K562 (cell line): ENCODE data around the gene C15orf61.

ENCODE experiments used
- CTCF ChIP-seq, 3 experiments: IDR thresholded peaks in 2 of 3; conservative IDR thresholded peaks in 1 of 3; 2 replicates each; pipeline ENCODE4 v1.5.1; 2011 to 2012; ENCODE audit warnings: low read length in 3 of 3, mild to moderate bottlenecking in 3 of 3, control low read depth in 2 of 3, improper control_type of control experiment in 1 of 3, inconsistent platforms in 1 of 3, low read depth in 1 of 3, mixed read lengths in 1 of 3, moderate library complexity in 1 of 3; ENCODE audit not compliant: insufficient read depth in 2 of 3
- EP300 ChIP-seq: IDR thresholded peaks from 2 replicates; pipeline ENCODE4 v1.6.1; 2012; ENCODE audit warnings: low read length, improper control_type of control experiment
- SMAD3 ChIP-seq: fragments of 450-650 bp; formaldehyde crosslinking; conservative IDR thresholded peaks from 2 replicates; pipeline ENCODE4 v1.4.0; 2020; ENCODE audit warnings: mild to moderate bottlenecking
- USF1 ChIP-seq: sonication (generic); formaldehyde crosslinking; IDR thresholded peaks from 2 replicates; pipeline ENCODE4 v1.9.0; 2022; ENCODE audit warnings: mild to moderate bottlenecking, missing genetic modification reagents
- ZEB2 ChIP-seq: fragments of 450-650 bp; IDR thresholded peaks from 2 replicates; pipeline ENCODE4 v1.6.1; 2016
- ZNF551 ChIP-seq: fragments of 250-450 bp; sonication (Bioruptor Pico); IDR thresholded peaks from 2 replicates; pipeline ENCODE4 v1.5.0; 2021; ENCODE audit warnings: mild to moderate bottlenecking, moderate library complexity

GRCh38 chr15:67515090-67515489 is 5.8 kb upstream of the C15orf61 start:
- TF ChIP-seq EP300 (no peak), USF1 (CRISPR knock-in tag) (no peak), ZNF551 (CRISPR knock-in tag) (no peak), CTCF (IDR thresholded peaks at IDR 0.05 in 2 of 3, conservative IDR thresholded peaks at IDR 0.05 in 1 of 3; ENCODE audit: insufficient read depth in 2 of 3, low read depth in 1 of 3, low read length in 3 of 3) (no peak), ZEB2 (no peak), SMAD3 (CRISPR knock-in tag) (no peak)
